HepG2 (cell line): ENCODE results near the gene VASN. TPM values are rescaled to one million over a fixed set of nuclear protein-coding genes. Genes with fewer than 3 reads are reported as not detected.

ENCODE experiments used
- ATAC-seq: fragments of 200-7000 bp; cut with Tn5 transposase; 3 replicates; pipeline ENCODE4 v1.9.1; 2020; ENCODE audit warnings: mild to moderate bottlenecking, moderate library complexity
- BruUV-seq: library from RNA; stranded (reverse); fragments of 400-500 nt; replicated peaks from 2 replicates; lab custom pipeline; 2021; lab: Mats Ljungman, UMichigan
- CTCF ChIA-PET: fragments of 300-600 bp; formaldehyde crosslinking; extraction: SDS; loops from one replicate; lab custom pipeline; 2021; ENCODE audit warnings: low total read pairs, inconsistent platforms, low intra/inter-chr PET ratio; lab: Yijun Ruan, JAX
- POLR2A ChIA-PET: fragments of 350-600 bp; sonication (Branson Sonifier 250); formaldehyde crosslinking; loops from one replicate; lab custom pipeline; 2020; ENCODE audit warnings: antibody characterized with exemption, inconsistent platforms; lab: Yijun Ruan, JAX
- DNase-seq: peaks from one replicate; pipeline ENCODE4 v3.0.0-alpha.2; 2015; ENCODE audit warnings: low spot score
- FAIRE-seq: peaks from 3 replicates; lab custom pipeline; 2011; peaks lifted over from hg19 to GRCh38; lab: Jason Lieb, UNC
- H2AFZ ChIP-seq: one replicate; pipeline ENCODE4 v1.6.1; 2011; ENCODE audit warnings: low read length, inconsistent platforms
- H3K27ac ChIP-seq: fragments of 300-600 bp; 3 replicates; pipeline ENCODE4 v1.8.0; 2011; ENCODE audit warnings: mixed run types, mild to moderate bottlenecking, mixed read lengths, low read length, inconsistent platforms; ENCODE audit not compliant: insufficient read depth; ENCODE audit errors: extremely low read length
- H3K27me3 ChIP-seq, 2 experiments: fragments of 200-600 bp in 1 of 2; 2 replicates in 1 of 2; 3 replicates in 1 of 2; pipeline versions ENCODE4 v1.6.0 to v1.8.0; 2011; ENCODE audit warnings: low read length in 2 of 2, mild to moderate bottlenecking in 2 of 2, moderate library complexity in 2 of 2, inconsistent platforms in 1 of 2; ENCODE audit not compliant: insufficient read depth in 2 of 2, control insufficient read depth in 1 of 2
- H3K36me3 ChIP-seq, 2 experiments: fragments of 200-600 bp in 1 of 2; replicated peaks in 1 of 2; 2 replicates in 1 of 2; 3 replicates in 1 of 2; pipeline versions ENCODE4 v1.5.1 to v1.8.0; 2011; ENCODE audit warnings: low read length in 2 of 2, inconsistent platforms in 1 of 2; ENCODE audit not compliant: insufficient read depth in 2 of 2, control insufficient read depth in 1 of 2
- H3K4me1 ChIP-seq: 2 replicates; pipeline ENCODE4 v1.5.1; 2012; ENCODE audit warnings: low read length, inconsistent platforms; ENCODE audit not compliant: insufficient read depth
- H3K4me2 ChIP-seq: 2 replicates; pipeline ENCODE4 v1.6.0; 2011; ENCODE audit warnings: low read depth, low read length, inconsistent platforms
- H3K4me3 ChIP-seq, 3 experiments: fragments of 200-600 bp in 1 of 3; sonication (generic), shearing (Covaris generic) in 1 of 3; replicated peaks in 1 of 3; 2 replicates each; pipeline ENCODE4 v1.5.1; 2011 to 2016; ENCODE audit warnings: low read length in 3 of 3, inconsistent platforms in 2 of 3, low read depth in 2 of 3, mild to moderate bottlenecking in 2 of 3, control low read depth in 1 of 3, mixed read lengths in 1 of 3; ENCODE audit not compliant: insufficient read depth in 1 of 3
- H3K79me2 ChIP-seq: one replicate; pipeline ENCODE4 v1.6.1; 2011; ENCODE audit warnings: low read length, inconsistent platforms; ENCODE audit not compliant: insufficient read depth
- H3K9ac ChIP-seq: 2 replicates; pipeline ENCODE4 v1.6.0; 2011; ENCODE audit warnings: mild to moderate bottlenecking, low read depth, low read length, inconsistent platforms; ENCODE audit not compliant: insufficient read depth
- H3K9me3 ChIP-seq: 2 replicates; pipeline ENCODE4 v1.5.1; 2012; ENCODE audit warnings: mild to moderate bottlenecking, low read length
- H4K20me1 ChIP-seq: 2 replicates; pipeline ENCODE4 v1.6.0; 2011; ENCODE audit warnings: inconsistent platforms, mild to moderate bottlenecking, low read length, moderate library complexity; ENCODE audit not compliant: insufficient read depth
- ZBTB33 ChIP-seq: sonication (generic); formaldehyde crosslinking; IDR thresholded peaks from 2 replicates; pipeline ENCODE4 v1.4.0; 2020; ENCODE audit warnings: missing genetic modification reagents
- ZBTB38 ChIP-seq: sonication (generic); formaldehyde crosslinking; IDR thresholded peaks from 2 replicates; pipeline ENCODE4 v1.5.1; 2020; ENCODE audit warnings: mild to moderate bottlenecking, missing genetic modification reagents
- ZNF180 ChIP-seq: sonication (generic); formaldehyde crosslinking; IDR thresholded peaks from 2 replicates; pipeline ENCODE4 v1.4.0; 2020; ENCODE audit warnings: low read depth, missing genetic modification reagents, borderline replicate concordance
- WGBS: methylation state at CpG from one replicate; pipeline ENCODE4 v1.1.6; 2017; ENCODE audit warnings: low lambda C conversion rate; 5-methylcytosine and 5-hydroxymethylcytosine counted together
- in situ Hi-C: cut with HindIII; loops from 2 replicates; pipeline ENCODE4 v1.10.0; 2017; ENCODE audit warnings: low pct_unique_long_range_greater_than_20kb; ENCODE audit not compliant: extremely low pct_ligation_motif_present
- intact Hi-C: fragments of 100-400 bp; cut with micrococcal nuclease; formaldehyde crosslinking; loops from one replicate; pipeline ENCODE4 v1.10.0; 2022; ENCODE audit not compliant: unreplicated experiment
- polyA plus RNA-seq, 8 experiments: library from polyadenylated mRNA; depleted of rRNA in 3 of 8; stranded (reverse) in 7 of 8; unstranded in 1 of 8; fragments of >200 nt; fragmentation: Illumina TruSeq in 4 of 8; extraction: Trizol in 4 of 8; gene quantifications; 2 replicates each; pipeline versions ENCODE4 v1.2.1 to v1.2.3, GENCODE V29; 2011 to 2016; ENCODE audit warnings: low read depth in 4 of 8, missing spikeins in 1 of 8, mixed read lengths in 1 of 8; ENCODE audit not compliant: insufficient read depth in 1 of 8
- total RNA-seq, 5 experiments: library from RNA; depleted of rRNA; stranded (reverse); fragments of >200 nt; fragmentation: Illumina TruSeq; extraction: Trizol; gene quantifications; 2 replicates each; pipeline ENCODE4 v1.2.3, GENCODE V29; 2016; ENCODE audit warnings: low read depth in 1 of 5

Gene VASN
- total and polyA plus RNA-seq, 2 of the 13 experiments (the other 11 are each of a cell fraction or from before 2014, with no cell fraction given) = 8.4 to 18.2 TPM

GRCh38 chr16:4390266-4391260 lies 18.9 kb downstream of the VASN start:
- H3K4me2 ChIP-seq = no peak overlapping the region
- no peaks in the 10 kb centered on the region for H4K20me1 ChIP-seq
- H3K4me3 ChIP-seq = no peak overlapping the region
- H3K79me2 ChIP-seq = no peaks in the 10 kb centered on the region
- in situ Hi-C loops = no loop called here
- FAIRE-seq (no peak), ATAC-seq (no peak), DNase-seq (no peak)
- intact Hi-C loops = no loop called here
- peaks cover 20% of the 10 kb centered on the region for H3K4me1 ChIP-seq
- 95% methylated on average over 15 of the region's 18 CpGs for WGBS
- no peaks in the 10 kb centered on the region for H3K9me3 ChIP-seq
- no peak overlapping the region for H3K27ac ChIP-seq
- ChIA-PET CTCF (no interaction called here), POLR2A (interaction anchor here (1.0 to 1.5 kb wide), 5 partner anchors 13 to 45 kb away, joined by 3 to 5 read pairs (median 3); partner anchors contain the start of gene VASN)
- no peak overlapping the region for H2AFZ ChIP-seq
- peaks cover 2 to 9% of the 10 kb centered on the region in 2 experiments; a peak in 2 of 5 replicates for H3K36me3 ChIP-seq
- no TSS peak for BruUV-seq
- 0 out of 2 replicates have a peak, but pooled peaks have one; percentile 16 for TF ChIP-seq ZBTB38 (CRISPR knock-in tag)
- no peak for TF ChIP-seq ZNF180 (CRISPR knock-in tag)
- 0 out of 2 replicates have a peak, but pooled peaks have one; percentile 16 for TF ChIP-seq ZBTB33 (CRISPR knock-in tag)
- H3K9ac ChIP-seq = no peak overlapping the region
- no peaks in the 10 kb centered on the region for H3K27me3 ChIP-seq
